ENCODE measurements around the gene SLC41A1. TPM values are rescaled to one million over a fixed set of nuclear protein-coding genes. Genes with fewer than 3 reads are reported as not detected.

Gene SLC41A1
- total RNA-seq, 2 donors from 2014 or later = 4.8 to 8.1 TPM

- H3K4me3 ChIP-seq = no peak overlapping the region
- DNase-seq = no peak
- TF ChIP-seq, protein P1, sequence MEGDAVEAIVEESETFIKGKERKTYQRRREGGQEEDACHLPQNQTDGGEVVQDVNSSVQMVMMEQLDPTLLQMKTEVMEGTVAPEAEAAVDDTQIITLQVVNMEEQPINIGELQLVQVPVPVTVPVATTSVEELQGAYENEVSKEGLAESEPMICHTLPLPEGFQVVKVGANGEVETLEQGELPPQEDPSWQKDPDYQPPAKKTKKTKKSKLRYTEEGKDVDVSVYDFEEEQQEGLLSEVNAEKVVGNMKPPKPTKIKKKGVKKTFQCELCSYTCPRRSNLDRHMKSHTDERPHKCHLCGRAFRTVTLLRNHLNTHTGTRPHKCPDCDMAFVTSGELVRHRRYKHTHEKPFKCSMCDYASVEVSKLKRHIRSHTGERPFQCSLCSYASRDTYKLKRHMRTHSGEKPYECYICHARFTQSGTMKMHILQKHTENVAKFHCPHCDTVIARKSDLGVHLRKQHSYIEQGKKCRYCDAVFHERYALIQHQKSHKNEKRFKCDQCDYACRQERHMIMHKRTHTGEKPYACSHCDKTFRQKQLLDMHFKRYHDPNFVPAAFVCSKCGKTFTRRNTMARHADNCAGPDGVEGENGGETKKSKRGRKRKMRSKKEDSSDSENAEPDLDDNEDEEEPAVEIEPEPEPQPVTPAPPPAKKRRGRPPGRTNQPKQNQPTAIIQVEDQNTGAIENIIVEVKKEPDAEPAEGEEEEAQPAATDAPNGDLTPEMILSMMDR (IDR thresholded peaks at IDR 0.05) = no peak
- intact Hi-C loops (cut with DNase I) = no loop called here
- no peaks in the 10 kb centered on the region for H3K9me3 ChIP-seq
- H3K36me3 ChIP-seq = no peaks in the 10 kb centered on the region
- no peaks in the 10 kb centered on the region for H3K4me1 ChIP-seq
- H3K27me3 ChIP-seq = no peaks in the 10 kb centered on the region
- H3K9ac ChIP-seq (ENCODE audit: low read depth in 2 of 2, low read length in 2 of 2) = no peak overlapping the region
- no peak overlapping the region for H3K27ac ChIP-seq
These were observed 30.2 kb downstream of the SLC41A1 start for GRCh38 chr1:205782627-205783432.

DNA sequence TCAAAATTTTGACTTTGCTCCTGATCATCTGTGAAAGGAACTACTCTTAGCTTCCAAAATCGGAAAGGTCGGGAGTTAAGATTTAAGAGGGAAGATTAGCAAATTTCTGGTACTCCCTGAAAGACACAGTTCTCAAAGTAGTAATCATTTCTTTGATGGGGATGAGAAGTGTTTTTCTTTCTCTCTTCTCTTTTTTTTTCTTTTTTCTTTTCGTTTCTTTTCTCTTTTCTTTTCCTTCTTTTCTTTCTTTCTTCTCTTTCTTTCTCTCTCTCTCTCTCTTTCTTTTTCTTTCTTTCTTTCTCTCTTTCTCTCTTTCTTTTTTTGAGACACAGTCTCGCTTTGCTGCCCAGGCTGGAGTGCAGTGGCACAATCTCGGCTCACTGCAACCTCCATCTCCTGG lies 32.7 kb downstream of the SLC41A1 start:
- no peaks in the 10 kb centered on the region for H3K27me3 ChIP-seq

DNA sequence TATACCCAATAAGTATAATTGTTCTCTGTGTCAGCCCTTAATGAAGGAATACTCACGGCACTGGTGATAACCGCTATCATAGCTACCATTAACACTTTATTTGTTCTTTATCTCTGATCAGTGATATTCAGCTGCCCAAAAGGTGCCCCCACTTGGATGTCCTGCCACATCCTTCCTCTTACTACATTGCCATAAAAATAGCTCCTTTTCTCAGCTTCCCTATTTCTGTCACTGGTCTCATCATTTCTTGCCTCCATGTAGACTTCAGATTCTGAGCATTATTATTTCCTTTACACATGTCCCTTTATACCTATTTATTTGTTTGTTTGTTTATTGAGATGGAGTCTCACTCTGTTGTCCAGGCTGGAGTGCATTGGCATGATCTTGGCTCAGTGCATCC lies 35.0 kb downstream of the SLC41A1 start:
- Histone ChIP-seq H3K36me3 (no peaks in the 10 kb centered on the region), H3K27me3 (no peaks in the 10 kb centered on the region), H3K9ac (ENCODE audit: low read depth in 2 of 2, low read length in 2 of 2) (no peak overlapping the region), H3K4me1 (no peaks in the 10 kb centered on the region), H3K4me3 (no peak overlapping the region), H3K9me3 (no peaks in the 10 kb centered on the region), H3K27ac (no peak overlapping the region)
- TF ChIP-seq, protein P1 (IDR thresholded peaks at IDR 0.05) = no peak
- no peak for DNase-seq
- intact Hi-C loops (cut with DNase I) = no loop called here

More for the DNA sequence above, 32.7 kb downstream of the SLC41A1 start:
- Histone ChIP-seq H3K4me1 (no peaks in the 10 kb centered on the region), H3K4me3 (no peak overlapping the region), H3K36me3 (no peaks in the 10 kb centered on the region), H3K27ac (no peak overlapping the region), H3K9me3 (no peaks in the 10 kb centered on the region), H3K9ac (ENCODE audit: low read depth in 2 of 2, low read length in 2 of 2) (no peak overlapping the region)
- DNase-seq = no peak
- TF ChIP-seq, protein P1 (IDR thresholded peaks at IDR 0.05) = no peak
- intact Hi-C loops (cut with DNase I) = no loop called here

GRCh38 chr1:205775717-205776056 lies 37.3 kb downstream of the SLC41A1 start:
- DNase-seq = no peak
- Histone ChIP-seq H3K9ac (ENCODE audit: low read depth in 2 of 2, low read length in 2 of 2) (no peak overlapping the region), H3K9me3 (no peaks in the 10 kb centered on the region), H3K27me3 (no peaks in the 10 kb centered on the region), H3K4me3 (peak overlapping the region; percentile 66), H3K36me3 (no peaks in the 10 kb centered on the region), H3K4me1 (no peaks in the 10 kb centered on the region), H3K27ac (peak overlapping the region; percentile 30)
- TF ChIP-seq, protein P1 (IDR thresholded peaks at IDR 0.05) = no peak
- intact Hi-C loops (cut with DNase I) = no loop called here

DNA sequence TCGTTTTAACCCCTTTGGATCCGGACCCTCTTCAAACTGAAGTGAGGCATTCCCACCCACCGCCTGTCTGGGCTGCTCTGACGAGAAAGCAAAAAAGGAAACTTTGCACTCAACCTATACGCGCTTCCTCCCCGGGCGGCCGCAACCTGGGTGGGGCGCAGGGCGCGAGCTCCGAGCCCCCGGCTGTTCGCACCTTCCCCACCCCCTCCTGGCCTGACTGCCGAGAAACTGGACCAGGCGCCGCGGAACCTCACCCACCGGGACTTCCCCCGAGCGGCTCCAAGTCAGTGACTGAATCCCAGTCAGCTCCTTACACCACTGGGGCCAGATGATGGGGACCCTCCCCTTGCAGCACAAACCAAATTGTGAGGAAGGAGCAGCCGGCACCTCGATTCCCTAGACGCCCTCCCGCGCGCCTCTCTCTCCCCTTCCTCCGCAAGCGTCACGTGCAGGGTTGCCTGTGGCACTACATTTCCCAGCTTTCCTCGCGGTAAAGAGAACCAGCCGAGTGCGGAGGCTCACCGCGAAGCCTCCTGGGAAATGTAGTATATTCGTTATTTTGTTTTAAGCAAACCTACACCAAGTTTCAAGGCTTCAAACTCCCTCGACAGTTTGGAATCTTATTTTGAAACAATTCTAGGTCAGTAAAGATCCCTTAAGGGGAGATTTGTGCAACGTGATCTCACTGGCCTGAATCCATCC lies 37.8 kb downstream of the SLC41A1 start, which contains the start of gene RAB29:
Gene RAB29 (minus strand): TSS at position 468 of the 702 bp plus-strand sequence. CDS start 526 bp downstream, outside the sequence.
- no peaks in the 10 kb centered on the region for H3K36me3 ChIP-seq
- H3K9ac ChIP-seq (ENCODE audit: low read depth in 2 of 2, low read length in 2 of 2) = peak within 1 kb of the TSS; percentile 56 to 80
- peak within 1 kb of the TSS; percentile 30 for H3K27ac ChIP-seq
- TF ChIP-seq, protein P1 (IDR thresholded peaks at IDR 0.05) = no peak
- DNase-seq = peak; percentile 84
- intact Hi-C loops (cut with DNase I) = no loop called here
- peak within 1 kb of the TSS; percentile 66 for H3K4me3 ChIP-seq
- H3K27me3 ChIP-seq = no peaks in the 10 kb centered on the region
- H3K4me1 ChIP-seq = no peaks in the 10 kb centered on the region
- no peaks in the 10 kb centered on the region for H3K9me3 ChIP-seq

Measured in colonic mucosa (tissue), 4 donors.